Measurements from ENCODE around the gene TOGARAM2.

TOGARAM2 gene

GRCh38 chr2:29025711-29026110 is 44.6 kb downstream of the TOGARAM2 start (continued):
- no peak for TF ChIP-seq ESRRG (CRISPR knock-in tag; IDR thresholded peaks at IDR 0.05)
- no peak for TF ChIP-seq ARNTL (CRISPR knock-in tag; IDR thresholded peaks at IDR 0.05; ENCODE audit: borderline replicate concordance, low read depth)

- TF ChIP-seq RARB (CRISPR knock-in tag; IDR thresholded peaks at IDR 0.05) (no peak), ESRRG (CRISPR knock-in tag; IDR thresholded peaks at IDR 0.05) (no peak), ARNTL (CRISPR knock-in tag; IDR thresholded peaks at IDR 0.05; ENCODE audit: borderline replicate concordance, low read depth) (no peak), BACH2 (CRISPR knock-in tag; IDR thresholded peaks at IDR 0.05; ENCODE audit: borderline replicate concordance) (no peak), CSRNP3 (CRISPR knock-in tag; IDR thresholded peaks at IDR 0.05) (no peak), ISL1 (CRISPR knock-in tag; IDR thresholded peaks at IDR 0.05) (no peak), ZNF8 (CRISPR knock-in tag; IDR thresholded peaks at IDR 0.05) (no peak), TCF4 (CRISPR knock-in tag; IDR thresholded peaks at IDR 0.05; ENCODE audit: borderline replicate concordance) (no peak), ZNF70 (CRISPR knock-in tag; IDR thresholded peaks at IDR 0.05) (no peak), TOX (CRISPR knock-in tag; IDR thresholded peaks at IDR 0.05; ENCODE audit: borderline replicate concordance) (no peak), PATZ1 (CRISPR knock-in tag; IDR thresholded peaks at IDR 0.05; ENCODE audit: borderline replicate concordance) (no peak), CREB5 (CRISPR knock-in tag; IDR thresholded peaks at IDR 0.05; ENCODE audit: low read depth) (no peak), GLIS3 (CRISPR knock-in tag; IDR thresholded peaks at IDR 0.05) (no peak), ZFP30 (CRISPR knock-in tag; IDR thresholded peaks at IDR 0.05) (no peak), ZFP3 (CRISPR knock-in tag; IDR thresholded peaks at IDR 0.05) (no peak), ZNF565 (CRISPR knock-in tag; conservative IDR thresholded peaks at IDR 0.05; ENCODE audit: low read depth) (no peak), SNAI2 (CRISPR knock-in tag; IDR thresholded peaks at IDR 0.05) (no peak), PPARA (CRISPR knock-in tag; IDR thresholded peaks at IDR 0.05; ENCODE audit: borderline replicate concordance) (no peak), OSR1 (CRISPR knock-in tag; IDR thresholded peaks at IDR 0.05) (no peak), TSHZ2 (CRISPR knock-in tag; IDR thresholded peaks at IDR 0.05) (no peak)
- ATAC-seq = no peak
Measured at GRCh38 chr2:29031046-29031445, 49.9 kb downstream of the TOGARAM2 start.

- ATAC-seq = no peak
Measured at GRCh38 chr2:29032189-29032588, 51.1 kb downstream of the TOGARAM2 start.

More at GRCh38 chr2:29032189-29032588, 51.1 kb downstream of the TOGARAM2 start:
- peak; percentile 90 for TF ChIP-seq ZFP3 (CRISPR knock-in tag; IDR thresholded peaks at IDR 0.05)
- TF ChIP-seq CSRNP3 (CRISPR knock-in tag; IDR thresholded peaks at IDR 0.05) = no peak
